ENCODE measurements around the gene WNT9A. TPM values are rescaled to one million over a fixed set of nuclear protein-coding genes. Genes with fewer than 3 reads are reported as not detected.

The WNT9A gene
- total RNA-seq, 2 experiments from 2014 or later: not detected

DNA sequence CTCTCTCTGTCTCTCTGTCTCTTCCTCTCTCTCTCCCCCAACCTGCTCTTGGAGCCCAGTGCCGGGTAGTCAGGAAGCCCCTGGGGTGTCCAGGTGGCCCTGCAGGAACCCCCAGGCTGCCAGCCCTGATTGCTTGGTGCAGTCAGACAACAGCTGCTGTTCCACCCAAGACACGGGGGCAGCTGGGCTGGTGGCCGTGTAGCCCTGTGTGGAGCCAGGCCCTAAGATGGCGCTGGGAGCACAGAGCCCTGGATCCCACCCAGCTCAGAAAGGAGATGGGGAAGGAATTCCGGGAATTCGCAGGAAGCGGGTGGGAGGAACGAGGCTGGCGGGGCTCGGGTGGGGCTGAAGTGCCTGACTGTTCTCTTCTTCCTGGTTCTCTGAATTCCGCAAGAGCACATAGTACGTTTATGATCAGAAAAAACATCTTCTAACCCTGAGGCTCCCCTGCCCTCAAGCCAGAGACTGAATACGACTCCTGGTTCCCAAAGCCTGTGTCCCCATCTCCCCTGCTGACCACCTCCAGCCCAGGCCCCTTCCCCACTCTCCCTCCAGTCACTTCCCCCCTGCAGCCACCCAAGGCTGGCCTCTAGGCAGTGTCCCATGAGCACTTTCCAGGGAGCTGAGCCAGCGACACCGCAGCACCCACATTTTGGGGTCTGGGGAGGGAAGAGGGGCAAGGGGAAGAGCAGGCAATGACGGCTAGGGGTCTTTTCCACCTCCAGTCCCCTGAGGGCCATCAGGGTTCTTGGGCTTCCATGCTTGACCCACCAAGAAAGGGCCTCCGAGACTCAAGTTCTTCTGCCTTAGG is 55.0 kb downstream of the WNT9A start:
- H3K9me2 ChIP-seq (ENCODE audit: insufficient read depth, low read length): no peaks in the 10 kb centered on the region
- no peaks in the 10 kb centered on the region for H3K36me3 ChIP-seq (ENCODE audit: insufficient read depth, low read length)
- no TSS peak for BruUV-seq (replicated peaks)
- CTCF ChIA-PET (ENCODE audit: unreplicated experiment): no interaction called here
- H3K4me2 ChIP-seq (ENCODE audit: low read length): no peak overlapping the region
- no peak overlapping the region for H2AFZ ChIP-seq (ENCODE audit: low read length)
- H3K27ac ChIP-seq (ENCODE audit: low read depth, low read length, poor library complexity, severe bottlenecking): no peak overlapping the region
- H3K4me1 ChIP-seq (ENCODE audit: insufficient read depth, low read length, poor library complexity, severe bottlenecking): no peaks in the 10 kb centered on the region
- no peak for DNase-seq (ENCODE audit: low spot score)
- H3K4me3 ChIP-seq (ENCODE audit: low read depth, low read length, poor library complexity, severe bottlenecking): no peak overlapping the region
- no peaks in the 10 kb centered on the region for H3K79me2 ChIP-seq (ENCODE audit: insufficient read depth, low read depth, low read length)
- POLR2A ChIA-PET: no interaction called here
- no peak for TF ChIP-seq EZH2phosphoT487 (IDR thresholded peaks at IDR 0.05; ENCODE audit: borderline replicate concordance, low read depth, low read length)
- TF ChIP-seq, protein P1, sequence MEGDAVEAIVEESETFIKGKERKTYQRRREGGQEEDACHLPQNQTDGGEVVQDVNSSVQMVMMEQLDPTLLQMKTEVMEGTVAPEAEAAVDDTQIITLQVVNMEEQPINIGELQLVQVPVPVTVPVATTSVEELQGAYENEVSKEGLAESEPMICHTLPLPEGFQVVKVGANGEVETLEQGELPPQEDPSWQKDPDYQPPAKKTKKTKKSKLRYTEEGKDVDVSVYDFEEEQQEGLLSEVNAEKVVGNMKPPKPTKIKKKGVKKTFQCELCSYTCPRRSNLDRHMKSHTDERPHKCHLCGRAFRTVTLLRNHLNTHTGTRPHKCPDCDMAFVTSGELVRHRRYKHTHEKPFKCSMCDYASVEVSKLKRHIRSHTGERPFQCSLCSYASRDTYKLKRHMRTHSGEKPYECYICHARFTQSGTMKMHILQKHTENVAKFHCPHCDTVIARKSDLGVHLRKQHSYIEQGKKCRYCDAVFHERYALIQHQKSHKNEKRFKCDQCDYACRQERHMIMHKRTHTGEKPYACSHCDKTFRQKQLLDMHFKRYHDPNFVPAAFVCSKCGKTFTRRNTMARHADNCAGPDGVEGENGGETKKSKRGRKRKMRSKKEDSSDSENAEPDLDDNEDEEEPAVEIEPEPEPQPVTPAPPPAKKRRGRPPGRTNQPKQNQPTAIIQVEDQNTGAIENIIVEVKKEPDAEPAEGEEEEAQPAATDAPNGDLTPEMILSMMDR (conservative IDR thresholded peaks at IDR 0.05; ENCODE audit: low read length): no peak
- H4K20me1 ChIP-seq (ENCODE audit: insufficient read depth, low read length): no peaks in the 10 kb centered on the region
- intact Hi-C loops (cut with micrococcal nuclease; ENCODE audit: unreplicated experiment): no loop called here
- H3K9me3 ChIP-seq (ENCODE audit: low read length): no peaks in the 10 kb centered on the region

DNA sequence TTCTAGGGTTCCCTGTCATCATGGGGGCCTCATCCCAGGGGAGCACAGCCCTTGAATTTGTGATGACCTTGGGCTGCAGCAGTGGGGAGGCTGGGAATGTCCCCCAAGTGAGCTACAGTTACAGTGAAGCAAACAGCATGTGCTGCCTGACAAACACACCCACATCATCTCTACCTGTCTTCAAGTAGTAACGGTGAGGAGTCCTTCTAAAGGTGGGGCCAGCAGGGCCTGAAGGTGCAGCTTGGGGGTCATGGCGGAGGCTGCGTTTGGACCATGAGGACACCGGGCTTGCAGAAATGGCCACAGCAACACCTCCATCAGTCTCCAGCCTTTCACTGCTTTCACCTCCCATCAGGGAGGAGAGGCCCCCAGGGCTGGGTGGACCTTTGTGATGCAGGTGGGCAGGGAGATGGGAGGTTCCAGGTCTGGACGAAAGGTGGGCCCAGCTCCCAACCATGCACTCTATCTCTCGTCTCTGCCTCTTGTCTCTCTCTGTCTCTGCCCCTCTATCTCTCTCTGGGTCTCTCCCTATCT is 55.7 kb downstream of the WNT9A start:
- Histone ChIP-seq H4K20me1 (ENCODE audit: insufficient read depth, low read length) (no peaks in the 10 kb centered on the region), H2AFZ (ENCODE audit: low read length) (no peak overlapping the region), H3K79me2 (ENCODE audit: insufficient read depth, low read depth, low read length) (no peaks in the 10 kb centered on the region), H3K4me2 (ENCODE audit: low read length) (no peak overlapping the region), H3K4me1 (ENCODE audit: insufficient read depth, low read length, poor library complexity, severe bottlenecking) (no peaks in the 10 kb centered on the region), H3K9me2 (ENCODE audit: insufficient read depth, low read length) (no peaks in the 10 kb centered on the region), H3K27ac (ENCODE audit: low read depth, low read length, poor library complexity, severe bottlenecking) (no peak overlapping the region), H3K36me3 (ENCODE audit: insufficient read depth, low read length) (no peaks in the 10 kb centered on the region), H3K4me3 (ENCODE audit: low read depth, low read length, poor library complexity, severe bottlenecking) (no peak overlapping the region), H3K9me3 (ENCODE audit: low read length) (no peaks in the 10 kb centered on the region)
- no peak for TF ChIP-seq EZH2phosphoT487 (IDR thresholded peaks at IDR 0.05; ENCODE audit: borderline replicate concordance, low read depth, low read length)
- TF ChIP-seq, protein P1 (conservative IDR thresholded peaks at IDR 0.05; ENCODE audit: low read length): no peak
- no peak for DNase-seq (ENCODE audit: low spot score)
- ChIA-PET POLR2A (no interaction called here), CTCF (ENCODE audit: unreplicated experiment) (no interaction called here)
- BruUV-seq (replicated peaks): no TSS peak
- intact Hi-C loops (cut with micrococcal nuclease; ENCODE audit: unreplicated experiment): no loop called here
